Measurements from ENCODE around the gene PLA2G3. TPM values are rescaled to one million over a fixed set of nuclear protein-coding genes. Genes with fewer than 3 reads are reported as not detected.

Gene PLA2G3
- total RNA-seq, 1 experiment from 2014 or later: not detected

DNA sequence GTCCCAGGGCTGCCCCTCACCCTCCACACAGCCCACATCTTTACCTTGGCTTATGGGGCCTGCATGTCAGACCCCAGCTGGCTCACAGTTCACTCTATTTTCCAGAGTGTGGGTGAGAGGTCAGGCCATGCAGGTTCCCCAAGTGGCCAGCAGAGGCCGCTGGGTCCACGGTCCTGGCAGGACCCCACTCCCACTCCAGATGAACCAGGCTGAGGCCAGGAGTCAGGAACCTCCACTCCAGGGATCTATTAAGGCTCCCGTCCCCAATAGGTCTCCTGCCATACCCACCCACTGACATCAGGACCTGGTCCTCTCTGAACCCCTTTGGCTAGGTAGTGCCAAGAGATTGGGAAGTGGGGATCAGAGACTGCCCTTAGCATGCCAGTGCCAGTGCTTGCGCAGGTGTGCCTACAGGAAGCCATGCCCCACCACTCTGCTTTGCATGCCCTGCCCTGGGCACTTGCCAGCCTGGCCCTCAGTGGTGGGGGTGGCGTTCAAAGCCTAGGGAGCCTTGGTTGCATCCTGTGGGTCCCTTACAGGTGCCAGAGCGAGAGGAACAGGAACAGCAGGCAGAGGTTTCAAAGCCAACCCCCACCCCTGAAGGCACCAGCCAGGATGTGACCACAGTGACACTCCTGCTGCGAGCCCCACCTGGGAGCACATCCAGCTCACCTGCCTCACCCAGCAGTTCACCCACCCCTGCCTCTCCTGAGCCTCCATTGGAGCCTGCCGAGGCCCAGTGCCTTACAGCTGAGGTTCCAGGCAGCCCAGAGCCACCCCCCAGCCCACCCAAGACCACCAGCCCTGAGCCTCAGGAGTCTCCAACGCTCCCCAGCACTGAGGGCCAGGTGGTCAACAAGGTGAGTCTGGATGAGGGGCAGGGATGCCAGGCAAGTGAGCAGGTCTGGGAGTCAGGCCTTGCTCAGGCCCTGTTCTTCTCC is 50.9 kb downstream of the PLA2G3 start:
- BruUV-seq (replicated peaks): no TSS peak
- H3K27me3 ChIP-seq (ENCODE audit: control insufficient read depth, insufficient read depth, low read length): no peaks in the 10 kb centered on the region
- POLR2A ChIA-PET: no interaction called here
- no peak overlapping the region for H3K4me3 ChIP-seq (ENCODE audit: low read depth in 2 of 2, low read length in 2 of 2)
- H3K27ac ChIP-seq (ENCODE audit: low read length): no peak overlapping the region
- H3K4me1 ChIP-seq (ENCODE audit: control insufficient read depth, insufficient read depth, low read length): peaks cover 4% of the 10 kb centered on the region; the same call in 1 of the 2 replicates
- H3K36me3 ChIP-seq (ENCODE audit: control insufficient read depth, insufficient read depth, low read length): no peaks in the 10 kb centered on the region
- no peaks in the 10 kb centered on the region for H3K9me3 ChIP-seq (ENCODE audit: control insufficient read depth, insufficient read depth, low read depth, low read length)
- ATAC-seq (no peak), DNase-seq (ENCODE audit: low read depth, low spot score) (no peak)
- intact Hi-C loops (cut with micrococcal nuclease; ENCODE audit: unreplicated experiment) (no loop called here), in situ Hi-C loops (cut with HindIII; ENCODE audit: low pct_unique_long_range_greater_than_20kb, low sequenced_read_pairs) (no loop called here)
- CTCF ChIA-PET: interaction anchor here (0.6 to 0.7 kb wide), 2 partner anchors 81 to 169 kb away, joined by 3 to 7 read pairs; no protein-coding TSS in a partner anchor
- no peak for TF ChIP-seq REST (IDR thresholded peaks at IDR 0.05; ENCODE audit: insufficient read depth in 1 of 2, low read depth in 2 of 2, low read length in 1 of 2)
- TF ChIP-seq SIN3A (IDR thresholded peaks at IDR 0.05; ENCODE audit: borderline replicate concordance, insufficient read depth, low read depth, low read length): no peak
- TF ChIP-seq CTCF (IDR thresholded peaks at IDR 0.05): peak; percentile 83
- TF ChIP-seq POLR2AphosphoS5 (IDR thresholded peaks at IDR 0.05; ENCODE audit: low read depth, low read length): no peak
- no peak for TF ChIP-seq TCF7L2 (IDR thresholded peaks at IDR 0.05; ENCODE audit: low read depth, low read length)

DNA sequence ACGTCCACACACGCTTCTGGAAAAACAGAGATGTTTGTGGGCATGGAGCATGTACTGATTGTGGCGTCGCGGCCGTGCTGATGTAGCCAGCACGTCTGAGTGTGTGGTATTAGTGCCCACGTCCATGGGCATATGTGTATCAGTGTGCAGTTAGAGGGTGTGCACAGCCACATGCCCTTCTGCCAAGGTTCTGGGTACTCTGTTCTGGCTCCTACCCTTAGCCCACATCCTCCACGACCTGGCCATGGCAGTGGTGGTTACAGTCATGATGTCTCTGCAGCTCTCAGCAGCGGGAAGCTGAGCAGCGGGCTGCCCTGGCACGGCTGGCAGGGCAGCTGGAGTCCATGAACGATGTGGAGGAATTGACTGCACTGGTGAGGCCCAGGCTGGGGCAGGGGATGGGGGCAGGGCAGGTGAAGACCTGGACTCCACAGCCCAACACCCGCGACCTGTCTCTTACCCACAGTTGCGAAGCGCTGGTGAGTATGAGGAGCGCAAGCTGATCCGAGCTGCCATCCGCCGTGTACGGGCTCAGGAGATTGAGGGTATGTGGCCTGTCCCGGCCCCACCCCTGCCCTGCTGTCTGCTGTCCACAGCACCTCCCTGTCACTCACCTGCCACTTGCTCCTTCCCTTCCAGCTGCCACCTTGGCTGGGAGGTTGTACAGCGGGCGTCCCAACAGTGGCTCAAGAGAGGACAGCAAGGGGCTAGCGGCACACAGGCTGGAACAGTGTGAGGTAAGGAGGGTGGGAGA is 51.9 kb downstream of the PLA2G3 start:
- Histone ChIP-seq H3K4me3 (ENCODE audit: low read depth in 2 of 2, low read length in 2 of 2) (no peak overlapping the region), H3K4me1 (ENCODE audit: control insufficient read depth, insufficient read depth, low read length) (peaks cover 7% of the 10 kb centered on the region), H3K9me3 (ENCODE audit: control insufficient read depth, insufficient read depth, low read depth, low read length) (no peaks in the 10 kb centered on the region), H3K36me3 (ENCODE audit: control insufficient read depth, insufficient read depth, low read length) (no peaks in the 10 kb centered on the region), H3K27ac (ENCODE audit: low read length) (no peak overlapping the region), H3K27me3 (ENCODE audit: control insufficient read depth, insufficient read depth, low read length) (no peaks in the 10 kb centered on the region)
- ATAC-seq: no peak
- TF ChIP-seq CTCF (IDR thresholded peaks at IDR 0.05) (no peak), POLR2AphosphoS5 (IDR thresholded peaks at IDR 0.05; ENCODE audit: low read depth, low read length) (no peak), TCF7L2 (IDR thresholded peaks at IDR 0.05; ENCODE audit: low read depth, low read length) (no peak), REST (IDR thresholded peaks at IDR 0.05; ENCODE audit: insufficient read depth in 1 of 2, low read depth in 2 of 2, low read length in 1 of 2) (no peak), SIN3A (IDR thresholded peaks at IDR 0.05; ENCODE audit: borderline replicate concordance, insufficient read depth, low read depth, low read length) (no peak)
- no TSS peak for BruUV-seq (replicated peaks)
- CTCF ChIA-PET: interaction anchor here (0.5 to 0.7 kb wide), 2 partner anchors 13 to 83 kb away, joined by 3 to 4 read pairs; no protein-coding TSS in a partner anchor
- intact Hi-C loops (cut with micrococcal nuclease; ENCODE audit: unreplicated experiment): no loop called here
- no peak for DNase-seq (ENCODE audit: low read depth, low spot score)
- POLR2A ChIA-PET: no interaction called here
- in situ Hi-C loops (cut with HindIII; ENCODE audit: low pct_unique_long_range_greater_than_20kb, low sequenced_read_pairs): no loop called here

All from Panc1 (cell line).